GM13977 (cell line): Measurements from ENCODE around the gene AMZ2.
"Not testable (repeated sequence)": the region's sequence is repeated elsewhere in the genome, so short reads cannot be mapped to it uniquely, and the experiment has no call there.

ENCODE experiments used
- DNase-seq: peaks from one replicate; pipeline ENCODE4 v3.0.0; 2012; ENCODE audit warnings: low spot score
- in situ Hi-C: fragments of 300-500 bp; cut with MboI; formaldehyde crosslinking; loops from one replicate; pipeline ENCODE4 v1.12.0; 2022; ENCODE audit warnings: low sequenced_read_pairs, low pct_unique_long_range_greater_than_20kb, mixed read lengths, inconsistent platforms; ENCODE audit not compliant: unreplicated experiment
- TF ChIP-seq, protein P1 (sequence below): IDR thresholded peaks from 2 replicates; pipeline ENCODE4 v1.5.1; 2012; ENCODE audit warnings: mild to moderate bottlenecking, control low read depth; ENCODE audit not compliant: insufficient read depth; ENCODE audit errors: extremely low read depth, missing control alignments

Gene AMZ2

GRCh38 chr17:68205251-68205807, 42.5 kb upstream of the AMZ2 start:
- TF ChIP-seq, protein P1, sequence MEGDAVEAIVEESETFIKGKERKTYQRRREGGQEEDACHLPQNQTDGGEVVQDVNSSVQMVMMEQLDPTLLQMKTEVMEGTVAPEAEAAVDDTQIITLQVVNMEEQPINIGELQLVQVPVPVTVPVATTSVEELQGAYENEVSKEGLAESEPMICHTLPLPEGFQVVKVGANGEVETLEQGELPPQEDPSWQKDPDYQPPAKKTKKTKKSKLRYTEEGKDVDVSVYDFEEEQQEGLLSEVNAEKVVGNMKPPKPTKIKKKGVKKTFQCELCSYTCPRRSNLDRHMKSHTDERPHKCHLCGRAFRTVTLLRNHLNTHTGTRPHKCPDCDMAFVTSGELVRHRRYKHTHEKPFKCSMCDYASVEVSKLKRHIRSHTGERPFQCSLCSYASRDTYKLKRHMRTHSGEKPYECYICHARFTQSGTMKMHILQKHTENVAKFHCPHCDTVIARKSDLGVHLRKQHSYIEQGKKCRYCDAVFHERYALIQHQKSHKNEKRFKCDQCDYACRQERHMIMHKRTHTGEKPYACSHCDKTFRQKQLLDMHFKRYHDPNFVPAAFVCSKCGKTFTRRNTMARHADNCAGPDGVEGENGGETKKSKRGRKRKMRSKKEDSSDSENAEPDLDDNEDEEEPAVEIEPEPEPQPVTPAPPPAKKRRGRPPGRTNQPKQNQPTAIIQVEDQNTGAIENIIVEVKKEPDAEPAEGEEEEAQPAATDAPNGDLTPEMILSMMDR = peak; percentile 92
- in situ Hi-C loops = no loop called here
- peak; percentile 95 for DNase-seq

GRCh38 chr17:68205808-68206720, 41.8 kb upstream of the AMZ2 start:
- DNase-seq = peak; percentile 73
- TF ChIP-seq, protein P1 = no peak
- in situ Hi-C loops = no loop called here

- in situ Hi-C loops = no loop called here
- DNase-seq = no peak
- TF ChIP-seq, protein P1 = no peak
Observed at GRCh38 chr17:68207651-68208253, 40.1 kb upstream of the AMZ2 start.

- in situ Hi-C loops, DNase-seq: not testable (repeated sequence)
Observed at GRCh38 chr17:68208651-68209050, 39.2 kb upstream of the AMZ2 start.

- in situ Hi-C loops, DNase-seq: not testable (repeated sequence)
Observed at GRCh38 chr17:68209191-68209900, 38.5 kb upstream of the AMZ2 start.

- DNase-seq = no peak
- TF ChIP-seq, protein P1 = no peak
- in situ Hi-C loops = no loop called here
Observed at GRCh38 chr17:68210570-68211315, 37.1 kb upstream of the AMZ2 start.

GRCh38 chr17:68213428-68214411, 34.1 kb upstream of the AMZ2 start:
- in situ Hi-C loops, DNase-seq: not testable (repeated sequence)

DNA sequence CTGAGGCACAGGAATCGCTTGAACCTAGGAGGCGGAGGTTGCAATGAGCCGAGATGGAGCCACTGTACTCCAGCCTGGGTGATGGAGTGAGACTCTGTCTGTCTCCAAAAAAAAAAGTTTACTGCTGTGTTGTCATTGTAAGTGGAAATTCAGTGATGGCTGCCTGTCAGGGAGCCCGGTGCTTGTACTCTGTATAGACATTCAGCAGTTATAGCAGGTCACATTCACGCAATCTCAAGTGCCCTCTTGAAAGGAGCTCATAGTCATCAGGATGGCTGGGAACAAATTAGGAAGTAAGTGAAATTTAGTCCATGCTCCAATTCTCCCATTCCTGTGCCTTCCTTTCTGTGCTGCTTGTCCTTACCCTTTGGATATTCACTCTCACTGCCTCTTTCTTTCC, 32.4 kb upstream of the AMZ2 start:
- in situ Hi-C loops, DNase-seq: not testable (repeated sequence)

DNA sequence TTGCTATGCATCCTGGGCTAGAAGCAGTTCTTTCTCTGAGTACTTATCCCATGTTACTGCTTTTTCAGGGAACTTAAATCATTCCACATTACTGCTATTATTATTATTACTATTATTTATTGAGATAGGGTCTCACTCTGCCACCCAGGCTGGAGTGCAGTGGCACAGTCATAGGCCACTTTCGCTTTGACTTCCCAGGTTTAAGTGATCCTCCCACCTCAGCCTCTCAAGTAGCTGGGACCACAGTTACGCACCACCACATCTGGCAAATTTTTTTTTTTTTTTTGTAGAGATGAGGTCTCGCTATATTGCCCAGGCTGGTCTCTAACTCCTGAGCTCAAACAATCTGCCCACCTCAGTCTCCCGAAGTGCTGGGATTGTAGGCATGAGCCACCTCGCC, 28.4 kb upstream of the AMZ2 start:
- in situ Hi-C loops, DNase-seq: not testable (repeated sequence)

- in situ Hi-C loops, DNase-seq: not testable (repeated sequence)
Observed at GRCh38 chr17:68220186-68220585, 27.7 kb upstream of the AMZ2 start.

- in situ Hi-C loops, DNase-seq: not testable (repeated sequence)
Observed at GRCh38 chr17:68220786-68221185, 27.1 kb upstream of the AMZ2 start.
